Prostate gland (tissue), 2 donors: ENCODE data around the gene NAALADL2. TPM values are rescaled to one million over a fixed set of nuclear protein-coding genes. Genes with fewer than 3 reads are reported as not detected.

ENCODE experiments used
- DNase-seq: peaks from one replicate; pipeline ENCODE4 v3.0.0-alpha.2; 2019; ENCODE audit warnings: low spot score
- H3K27ac ChIP-seq, 2 donors: fragments of 200-600 bp; sonication (generic); 2 replicates each; pipeline ENCODE4 v1.5.1; 2017 to 2019
- H3K27me3 ChIP-seq: fragments of 200-600 bp; sonication (generic); replicated peaks from 2 replicates; pipeline ENCODE4 v1.5.1; 2019; ENCODE audit not compliant: insufficient read depth
- H3K36me3 ChIP-seq, 2 donors: fragments of 200-600 bp; sonication (generic); 1 replicate in 1 of 2; 2 replicates in 1 of 2; pipeline versions ENCODE4 v1.5.1 to v1.8.1; 2017 to 2019
- H3K4me1 ChIP-seq: fragments of 200-600 bp; sonication (generic); replicated peaks from 2 replicates; pipeline ENCODE4 v1.5.1; 2019
- H3K4me3 ChIP-seq, 2 donors: fragments of 200-600 bp; sonication (generic); 2 replicates each; pipeline ENCODE4 v1.5.1; 2017 to 2019
- H3K9me3 ChIP-seq: fragments of 200-600 bp; sonication (generic); 2 replicates; pipeline ENCODE4 v1.5.1; 2017
- CTCF ChIP-seq, 4 experiments: fragments of 200-600 bp in 2 of 4; fragments of 450-650 bp in 2 of 4; sonication (generic) in 2 of 4; IDR thresholded peaks; 1 replicate in 3 of 4; 2 replicates in 1 of 4; pipeline ENCODE4 v1.5.1; 2016 to 2019; ENCODE audit warnings: antibody characterized with exemption in 4 of 4, mild to moderate bottlenecking in 2 of 4, moderate library complexity in 2 of 4
- POLR2A ChIP-seq: fragments of 450-650 bp; IDR thresholded peaks from one replicate; pipeline ENCODE4 v1.6.1; 2016; ENCODE audit warnings: antibody characterized with exemption, mild to moderate bottlenecking
- POLR2AphosphoS5 ChIP-seq: sonication (generic); formaldehyde crosslinking; IDR thresholded peaks from one replicate; pipeline ENCODE4 v1.6.1; 2017; ENCODE audit warnings: antibody characterized with exemption
- WGBS: methylation state at CpG from one replicate; pipeline ENCODE4 v1.1.5; 2018; 5-methylcytosine and 5-hydroxymethylcytosine counted together
- intact Hi-C: fragments of 100-400 bp; cut with DNase I; formaldehyde crosslinking; loops from one replicate; pipeline ENCODE4 v1.14.2; 2022
- total RNA-seq, 2 donors: library from RNA; depleted of rRNA; stranded (reverse); fragments of >200 nt; gene quantifications; one replicate each; pipeline ENCODE4 v1.1.0, GENCODE V29; 2016

The NAALADL2 gene
- total RNA-seq, 2 donors from 2014 or later = 12.2 to 20.2 TPM

DNA sequence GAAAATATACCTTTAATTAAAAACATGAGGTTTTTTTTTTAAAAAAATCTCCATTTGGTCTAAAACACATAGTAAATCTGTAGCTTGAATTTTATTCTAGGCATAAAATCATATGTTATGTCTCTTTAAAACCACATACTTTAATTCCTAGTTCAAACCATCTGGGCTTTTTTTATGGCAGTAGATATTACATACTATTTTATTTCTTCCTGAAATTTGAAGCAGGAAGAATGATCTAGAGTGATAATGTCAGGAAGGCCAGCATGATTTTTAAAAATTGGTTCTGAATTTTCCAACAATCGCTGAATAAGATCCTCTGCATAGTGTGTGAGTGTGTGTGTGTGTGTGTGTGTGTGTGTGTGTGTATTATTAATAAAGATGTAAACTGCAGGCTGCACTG is 420.3 kb downstream of the NAALADL2 start:
- Histone ChIP-seq H3K4me3 (no peak overlapping the region), H3K27me3 (no peaks in the 10 kb centered on the region), H3K4me1 (no peaks in the 10 kb centered on the region), H3K27ac (no peak overlapping the region), H3K36me3 (no peaks in the 10 kb centered on the region), H3K9me3 (no peaks in the 10 kb centered on the region)
- intact Hi-C loops = no loop called here
- 80% methylated on average over 1 of the region's 1 CpG for WGBS
- no peak for DNase-seq
- TF ChIP-seq CTCF (IDR thresholded peaks at IDR 0.05) (no peak), POLR2AphosphoS5 (no peak), POLR2A (no peak)

GRCh38 chr3:175279911-175280310 is 420.8 kb downstream of the NAALADL2 start:
- no peak overlapping the region for H3K4me3 ChIP-seq
- TF ChIP-seq CTCF (IDR thresholded peaks at IDR 0.05) (no peak), POLR2AphosphoS5 (no peak), POLR2A (no peak)

GRCh38 chr3:175287361-175287963 is 428.3 kb downstream of the NAALADL2 start:
- no peak overlapping the region for H3K27ac ChIP-seq
- H3K4me3 ChIP-seq = no peak overlapping the region
- 85% methylated on average over 3 of the region's 3 CpGs for WGBS
- no peak for DNase-seq
- H3K36me3 ChIP-seq = no peaks in the 10 kb centered on the region
- intact Hi-C loops = no loop called here
- H3K27me3 ChIP-seq = no peaks in the 10 kb centered on the region
- TF ChIP-seq POLR2A (no peak), CTCF (IDR thresholded peaks at IDR 0.05) (no peak), POLR2AphosphoS5 (no peak)
- H3K4me1 ChIP-seq = no peaks in the 10 kb centered on the region
- H3K9me3 ChIP-seq = no peaks in the 10 kb centered on the region

More at GRCh38 chr3:175279911-175280310, 420.8 kb downstream of the NAALADL2 start:
- Histone ChIP-seq H3K9me3 (no peaks in the 10 kb centered on the region), H3K4me1 (no peaks in the 10 kb centered on the region), H3K27me3 (no peaks in the 10 kb centered on the region), H3K27ac (no peak overlapping the region), H3K36me3 (no peaks in the 10 kb centered on the region)
- intact Hi-C loops = no loop called here
- 70% methylated on average over 1 of the region's 1 CpG for WGBS
- no peak for DNase-seq

DNA sequence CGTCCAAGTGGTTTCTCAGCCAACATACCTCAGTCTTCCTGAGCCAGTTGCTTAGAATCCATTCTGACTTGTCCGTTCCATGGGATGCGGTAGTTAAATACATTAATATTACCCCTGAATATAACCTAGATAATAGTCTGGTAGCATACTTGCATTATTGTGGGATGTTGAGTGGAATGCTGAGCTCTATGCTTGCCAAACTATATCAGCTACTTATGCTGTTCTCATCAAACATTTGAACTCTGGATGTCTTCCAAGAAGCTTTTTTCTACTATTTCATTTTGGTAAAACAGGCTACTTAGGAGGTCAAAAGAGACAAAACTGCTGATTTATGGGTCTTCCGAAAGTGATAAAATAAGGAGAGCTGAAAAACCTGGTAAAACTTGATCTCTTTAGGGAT is 429.5 kb downstream of the NAALADL2 start:
- H3K4me1 ChIP-seq = no peaks in the 10 kb centered on the region
- no peak for DNase-seq
- whole genome bisulfite sequencing = 88% methylated on average over 4 of the region's 4 CpGs
- no peaks in the 10 kb centered on the region for H3K27me3 ChIP-seq
- H3K9me3 ChIP-seq = no peaks in the 10 kb centered on the region
- H3K36me3 ChIP-seq = no peaks in the 10 kb centered on the region
- H3K4me3 ChIP-seq = no peak overlapping the region
- no peak overlapping the region for H3K27ac ChIP-seq
- intact Hi-C loops = no loop called here
- TF ChIP-seq POLR2AphosphoS5 (no peak), CTCF (IDR thresholded peaks at IDR 0.05) (no peak), POLR2A (no peak)

DNA sequence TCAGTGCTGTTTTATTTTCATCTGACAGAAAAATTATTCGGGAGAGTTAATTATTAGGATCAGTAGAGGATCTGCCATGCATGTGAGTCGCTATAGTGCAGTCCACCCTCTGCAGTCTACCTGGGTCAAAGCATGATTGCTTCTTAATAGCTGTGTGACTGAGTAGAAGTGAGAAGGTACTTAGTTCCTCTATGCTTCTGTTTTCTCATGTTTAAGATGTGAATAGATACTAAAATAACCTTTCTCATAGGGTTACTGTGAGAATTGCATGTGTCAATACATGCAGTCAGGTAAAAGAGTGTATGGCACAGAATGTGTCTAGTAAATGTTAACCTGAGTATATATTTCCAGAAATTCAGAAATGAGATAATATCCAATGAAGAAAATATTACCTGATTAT is 435.7 kb downstream of the NAALADL2 start:
- no peaks in the 10 kb centered on the region for H3K4me1 ChIP-seq
- no peak for DNase-seq
- H3K27me3 ChIP-seq = no peaks in the 10 kb centered on the region
- TF ChIP-seq POLR2AphosphoS5 (no peak), CTCF (IDR thresholded peaks at IDR 0.05) (no peak), POLR2A (no peak)
- no peaks in the 10 kb centered on the region for H3K36me3 ChIP-seq
- H3K9me3 ChIP-seq = no peaks in the 10 kb centered on the region
- no peak overlapping the region for H3K27ac ChIP-seq
- no peak overlapping the region for H3K4me3 ChIP-seq
- intact Hi-C loops = no loop called here
- WGBS = 76% methylated on average over 2 of the region's 2 CpGs
